Right hindlimb (tissue), 1 donor: Measurements from ENCODE around the gene H2BK1.

Experiments
- DNase-seq: peaks from one replicate; pipeline ENCODE4 v3.0.0-alpha.2; 2018

H2BK1 gene

DNA sequence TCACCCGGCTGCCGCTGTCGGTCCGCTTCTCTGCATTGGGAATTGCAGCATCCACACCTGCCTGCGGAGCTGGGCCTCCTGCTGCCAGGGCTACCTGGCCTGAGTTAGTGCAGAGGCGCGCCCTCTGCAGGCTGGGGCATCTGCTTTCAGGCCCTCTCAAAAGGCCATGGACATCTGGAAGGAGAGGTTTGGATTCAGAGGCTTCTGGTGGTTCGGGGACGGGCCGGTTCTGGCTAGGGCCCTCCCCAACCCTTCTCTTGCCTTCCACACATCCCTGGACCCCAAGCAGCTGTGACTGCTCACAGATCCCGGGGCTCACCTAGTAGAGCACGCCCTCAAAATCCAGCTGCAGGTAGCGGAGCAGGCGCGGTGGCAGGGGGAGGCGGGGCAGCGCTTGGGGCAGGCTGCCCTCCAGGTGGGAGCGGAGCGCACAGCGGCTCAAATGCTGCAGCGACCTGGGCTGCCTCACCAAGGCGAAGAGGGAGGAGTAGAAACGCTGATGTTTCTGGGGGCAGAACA, 34.4 kb downstream of the H2BK1 start:
- DNase-seq: no peak

DNA sequence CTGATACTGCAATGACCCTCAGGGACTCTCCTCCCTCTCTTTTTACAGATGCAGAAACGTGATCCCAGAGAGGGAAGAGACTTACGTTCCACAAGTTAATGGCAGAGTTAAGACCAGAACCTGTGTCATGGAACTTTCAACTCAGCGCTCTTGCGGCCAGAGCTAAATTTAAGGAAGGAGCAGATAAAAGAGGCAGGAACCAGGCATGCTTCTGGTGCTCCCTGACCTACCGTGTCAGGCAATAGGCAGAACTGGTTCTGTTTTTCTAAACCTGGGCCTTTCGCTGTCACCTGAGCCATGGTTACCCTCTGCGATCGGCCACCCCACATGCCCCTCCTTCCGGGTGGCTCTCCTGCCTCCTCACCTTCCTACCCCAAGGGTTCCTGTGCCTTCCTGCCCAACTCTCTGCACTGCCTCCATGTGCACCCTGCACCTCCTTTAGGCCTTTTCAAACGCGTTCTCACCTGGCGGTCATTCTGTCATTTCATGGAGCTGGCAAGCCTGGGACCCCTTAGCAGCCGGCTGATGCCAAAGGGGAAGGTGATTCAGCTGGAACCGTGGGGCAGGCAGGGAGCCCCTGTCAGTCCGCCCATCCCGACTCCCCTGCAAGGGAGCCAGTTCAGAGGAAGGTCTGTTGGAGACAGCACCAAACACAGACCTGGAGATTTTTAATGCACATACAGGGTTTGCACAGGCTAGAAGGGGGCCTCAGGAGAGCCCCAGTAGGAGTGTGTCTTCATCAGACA, 35.1 kb downstream of the H2BK1 start:
- no peak for DNase-seq

DNA sequence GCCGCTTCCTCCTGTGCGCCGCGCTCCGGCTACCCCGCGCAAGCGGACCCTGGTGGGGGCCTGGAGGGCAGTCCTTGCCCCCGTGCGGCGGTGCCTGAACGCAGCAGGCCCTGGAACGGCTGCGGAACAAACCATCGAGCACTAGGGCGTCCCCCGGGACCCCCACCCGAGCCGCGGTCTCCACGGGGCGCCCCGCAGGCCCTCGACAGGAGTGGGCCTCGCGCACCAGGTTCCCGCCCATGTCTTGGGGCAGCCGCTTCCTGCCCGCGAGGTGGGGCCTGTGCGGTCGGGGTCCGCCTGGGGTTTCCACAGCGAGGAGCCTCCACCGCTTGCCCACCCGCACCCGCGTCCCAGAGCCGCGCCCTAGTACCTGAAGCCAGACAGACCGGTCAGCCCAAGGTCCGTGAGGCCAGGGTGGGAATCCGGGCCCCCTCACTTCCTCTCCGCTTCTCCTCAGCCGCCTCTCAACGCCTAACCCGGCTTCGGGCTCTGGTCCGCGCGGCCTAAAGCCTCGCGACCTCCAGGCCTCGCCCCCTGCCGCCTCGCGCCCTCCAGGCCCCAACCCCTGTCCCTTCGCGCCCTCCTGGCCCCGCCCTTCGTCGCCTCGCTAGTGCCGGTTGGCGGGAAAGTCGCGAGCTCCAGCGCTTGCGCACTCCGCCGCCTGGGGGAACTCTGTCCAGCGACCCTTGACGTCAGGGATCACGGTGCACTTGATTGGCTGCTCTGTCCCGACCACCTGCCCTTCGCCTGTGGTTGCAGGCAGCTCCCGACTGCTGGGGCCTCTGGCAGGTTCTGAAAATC, 35.8 kb downstream of the H2BK1 start:
- peak; percentile 47 for DNase-seq

DNA sequence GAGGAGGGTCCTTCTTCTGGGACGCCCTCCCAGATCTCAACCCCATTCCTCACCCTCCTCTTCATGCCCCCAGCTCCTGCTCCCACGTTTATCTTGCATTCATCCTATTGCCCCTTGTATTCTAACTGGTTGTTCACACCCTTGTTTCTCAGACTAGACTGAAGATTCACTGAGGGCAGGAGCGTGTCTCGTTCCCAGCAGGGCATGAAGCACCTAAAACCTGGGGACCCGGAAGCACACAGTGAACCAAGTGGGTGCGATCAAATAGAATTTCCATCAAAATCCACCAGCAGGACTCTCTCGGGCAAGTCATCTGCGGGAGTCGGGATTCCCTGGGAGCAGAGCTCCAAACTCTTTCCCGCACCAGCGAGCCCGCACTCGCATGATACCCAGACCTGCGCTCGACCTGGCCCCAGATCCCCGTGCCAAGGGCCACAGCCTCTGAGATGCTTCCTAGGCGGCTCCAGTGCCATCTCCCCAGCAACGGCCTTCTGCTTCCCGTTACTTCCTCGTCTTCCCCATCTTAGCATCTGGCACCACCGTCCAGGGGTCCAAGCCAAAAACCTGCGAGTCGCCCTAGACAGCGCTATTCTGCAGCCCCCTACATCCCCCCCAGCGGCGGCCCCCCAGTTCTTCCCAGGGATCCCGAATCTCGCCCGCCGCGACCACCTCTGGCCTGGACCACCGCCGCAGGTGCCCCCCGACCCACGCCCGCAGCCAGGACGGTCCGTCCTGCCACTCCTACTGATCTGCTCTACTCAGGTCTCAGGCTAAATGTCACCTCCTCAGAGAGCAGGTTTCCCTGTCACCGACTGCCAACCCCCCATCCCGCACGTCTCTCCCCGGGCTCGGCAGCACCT, 36.7 kb downstream of the H2BK1 start:
- DNase-seq: no peak

DNA sequence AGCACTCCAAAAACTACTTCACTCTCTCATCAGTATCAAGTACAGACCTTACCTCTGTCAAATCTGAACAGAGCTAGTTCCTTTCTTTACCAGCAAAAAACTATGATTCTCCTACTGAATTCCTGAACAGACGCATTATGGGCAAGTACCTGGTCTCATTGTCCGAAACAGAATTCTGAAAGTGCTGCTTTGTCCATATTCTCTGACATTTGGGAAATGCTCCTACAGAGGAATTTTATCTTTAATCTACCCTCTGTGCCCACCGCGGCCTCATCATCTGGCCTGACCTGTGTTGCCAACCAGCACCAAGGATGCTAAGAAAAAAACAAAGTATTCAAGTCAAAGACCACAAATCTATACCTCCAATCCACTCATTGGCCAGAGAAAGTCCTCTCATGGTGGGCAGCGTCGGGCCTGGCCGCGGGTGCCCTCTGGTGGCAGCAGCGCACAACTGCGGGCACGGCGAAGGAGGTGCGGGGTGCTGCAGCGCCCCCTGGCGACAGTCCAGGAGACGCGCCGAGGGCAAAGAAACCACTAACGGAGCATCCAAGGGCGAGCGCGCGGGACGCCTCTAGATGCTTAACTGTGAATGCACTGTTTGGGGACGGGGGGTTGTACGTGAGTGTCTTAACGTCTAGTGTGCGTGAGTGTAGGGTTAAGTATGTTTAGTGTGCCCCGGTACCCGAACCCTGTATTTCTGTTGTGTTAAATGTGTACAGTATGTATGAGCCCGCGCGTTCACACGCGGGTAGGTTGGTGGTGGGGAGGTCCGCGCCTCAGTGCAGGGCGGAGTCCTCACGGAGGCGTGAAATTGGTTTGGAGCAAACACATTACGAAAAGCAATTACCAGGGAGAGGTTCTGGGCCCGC, 37.8 kb downstream of the H2BK1 start:
- DNase-seq: peak; percentile 85

DNA sequence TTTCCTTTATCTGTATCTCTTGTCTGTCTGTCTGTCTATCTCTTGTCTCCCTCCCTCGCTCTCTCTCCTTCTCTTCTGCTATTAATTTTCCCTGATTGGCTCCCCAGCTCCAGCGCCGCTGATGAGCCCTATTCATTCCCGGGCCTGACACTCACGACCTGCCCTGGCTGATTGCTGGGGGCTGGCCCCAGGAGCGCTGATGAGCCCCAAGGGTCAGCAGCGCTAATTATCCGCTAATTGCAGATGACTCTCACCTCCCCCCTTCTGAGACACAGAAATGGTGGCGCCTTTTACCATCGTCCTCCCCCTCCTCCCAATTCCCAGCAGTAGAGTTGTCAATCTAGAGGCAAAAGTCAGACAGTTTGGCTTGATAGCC, 41.5 kb downstream of the H2BK1 start:
- no peak for DNase-seq

DNA sequence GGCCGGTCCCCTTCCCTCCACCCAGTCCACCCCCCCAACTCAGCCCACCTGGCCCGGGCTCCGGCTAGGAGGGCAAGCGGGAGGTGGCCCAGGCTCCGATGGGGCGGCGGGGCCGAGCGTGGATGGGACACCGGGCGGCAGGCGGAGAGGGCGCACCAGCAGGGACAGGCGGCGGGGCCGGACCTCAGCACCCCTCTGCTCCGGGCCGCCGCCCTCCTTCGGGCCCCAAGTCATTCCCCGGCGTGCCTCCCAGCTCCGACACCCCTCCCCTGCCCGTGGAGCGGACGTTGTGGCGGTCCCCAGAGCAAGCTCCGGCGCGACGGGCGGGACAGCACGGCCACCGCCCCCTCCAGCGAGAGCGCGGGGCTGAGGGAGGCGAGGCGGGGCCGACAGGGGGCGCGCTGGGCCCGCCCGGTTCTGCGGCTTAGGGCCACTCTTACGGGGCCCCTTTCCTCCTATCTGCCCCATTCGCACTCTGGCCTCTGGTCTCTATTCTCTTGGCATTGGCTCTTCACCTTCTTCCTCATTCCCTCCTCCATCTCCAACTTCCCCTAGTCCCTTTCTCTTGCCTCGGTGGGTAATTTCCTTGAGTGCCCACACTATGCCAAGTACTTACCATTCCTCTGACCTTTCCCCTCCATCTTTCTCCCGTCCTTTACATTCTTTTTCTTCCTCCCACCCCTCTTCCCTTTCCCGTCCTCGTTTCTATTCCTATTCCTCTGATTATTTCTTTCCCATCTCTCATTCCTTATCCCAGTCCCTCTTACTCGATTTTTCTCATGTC, 42.1 kb downstream of the H2BK1 start:
- peak; percentile 48 for DNase-seq

DNA sequence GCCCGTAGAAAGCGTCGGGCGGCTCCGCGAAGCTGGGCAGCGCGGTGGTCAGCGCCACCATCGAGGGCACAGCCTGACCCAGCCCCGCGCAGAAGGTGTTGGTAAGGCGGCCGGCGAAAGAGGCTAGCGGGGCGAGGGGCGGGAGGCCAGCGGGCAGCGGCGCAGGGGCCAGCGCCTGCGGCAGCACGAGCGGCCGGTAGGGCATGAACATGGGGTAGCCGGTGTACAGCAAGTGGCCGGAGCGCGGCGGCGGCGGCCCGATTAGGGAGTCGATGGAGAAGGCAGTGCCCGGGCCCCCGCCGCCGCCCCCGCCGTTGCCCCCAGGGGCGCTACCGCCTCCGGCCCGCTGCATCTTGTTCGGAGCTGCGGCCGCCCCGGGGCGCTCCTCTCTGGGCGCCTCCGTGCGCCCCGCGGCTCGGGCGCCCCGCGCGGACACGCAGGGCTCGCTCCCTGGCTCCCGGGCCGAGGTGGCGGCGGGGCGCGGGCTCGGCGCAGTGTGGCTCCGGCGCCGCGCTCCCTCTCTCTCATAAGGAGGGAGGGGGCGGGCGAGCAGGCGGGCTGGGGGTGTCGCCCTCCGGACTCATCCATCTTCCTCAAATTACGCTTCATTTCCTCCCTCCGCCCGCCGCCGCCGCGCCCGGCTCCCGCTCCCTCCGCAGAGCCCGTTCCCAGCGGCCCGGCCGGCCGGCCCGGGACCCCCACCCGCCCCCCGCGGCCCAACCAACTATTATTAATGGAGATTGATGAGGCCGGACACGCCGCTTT, 42.9 kb downstream of the H2BK1 start, which contains the start of gene GBX1:
TSS of gene GBX1 (minus strand) at position 498 of the 765 bp plus-strand sequence. CDS start at position 352, 146 bp downstream.
- no peak for DNase-seq

DNA sequence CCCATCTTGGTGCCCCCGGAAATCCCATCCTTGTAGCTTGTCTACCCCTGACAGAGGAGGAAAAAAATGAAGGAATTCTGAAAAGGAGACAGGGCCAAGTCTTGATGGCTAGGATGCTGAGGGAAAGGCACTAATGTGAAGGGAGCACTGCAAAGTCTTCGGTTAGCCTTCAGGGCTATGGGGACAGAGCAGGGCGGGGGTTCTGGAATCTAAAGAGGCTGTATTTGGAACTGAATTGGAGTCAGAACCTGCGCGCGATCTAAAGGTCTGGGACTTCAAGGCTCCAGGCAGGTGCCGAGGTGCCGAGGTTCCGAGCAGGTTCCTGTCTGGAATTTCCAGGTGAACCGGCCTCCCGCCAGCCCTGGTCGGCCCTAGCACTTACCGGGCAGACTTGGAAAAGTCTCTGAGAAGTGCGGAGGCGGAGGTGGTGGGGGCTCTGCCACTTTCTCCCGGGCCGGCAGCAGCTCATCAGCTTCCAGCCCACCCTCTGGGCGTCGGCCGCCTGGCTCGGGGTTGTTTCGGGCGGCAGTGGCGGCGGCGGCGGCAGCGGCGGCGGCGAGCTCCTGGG, 43.6 kb downstream of the H2BK1 start:
- no peak for DNase-seq

DNA sequence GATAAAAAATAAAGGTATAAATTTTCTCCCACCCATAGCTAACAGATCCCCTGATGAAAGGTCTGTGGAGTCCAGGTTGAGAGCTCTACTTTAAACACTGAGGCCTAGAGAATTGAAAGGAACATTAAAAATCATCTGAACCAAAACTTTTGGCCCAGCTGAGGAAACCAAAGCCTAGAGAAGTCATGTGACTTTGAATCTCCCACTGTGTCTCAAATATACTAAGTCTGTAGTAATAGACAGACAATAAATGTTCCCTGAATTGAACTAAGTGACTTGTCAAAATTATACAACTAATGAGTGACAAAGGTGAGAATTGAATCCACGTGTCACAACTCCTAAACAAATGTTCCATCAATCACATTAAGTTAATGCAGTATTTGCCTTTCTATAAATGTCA, 48.5 kb downstream of the H2BK1 start:
- no peak for DNase-seq
